NOMO-1 (cell line): ENCODE data around the gene AKAIN1.

Experiments used
- DNase-seq, 2 experiments: peaks; one replicate each; lab custom pipeline; 2025; ENCODE audit not compliant: unreplicated experiment in 2 of 2; lab: John Stamatoyannopoulos, UW

Gene AKAIN1

DNA sequence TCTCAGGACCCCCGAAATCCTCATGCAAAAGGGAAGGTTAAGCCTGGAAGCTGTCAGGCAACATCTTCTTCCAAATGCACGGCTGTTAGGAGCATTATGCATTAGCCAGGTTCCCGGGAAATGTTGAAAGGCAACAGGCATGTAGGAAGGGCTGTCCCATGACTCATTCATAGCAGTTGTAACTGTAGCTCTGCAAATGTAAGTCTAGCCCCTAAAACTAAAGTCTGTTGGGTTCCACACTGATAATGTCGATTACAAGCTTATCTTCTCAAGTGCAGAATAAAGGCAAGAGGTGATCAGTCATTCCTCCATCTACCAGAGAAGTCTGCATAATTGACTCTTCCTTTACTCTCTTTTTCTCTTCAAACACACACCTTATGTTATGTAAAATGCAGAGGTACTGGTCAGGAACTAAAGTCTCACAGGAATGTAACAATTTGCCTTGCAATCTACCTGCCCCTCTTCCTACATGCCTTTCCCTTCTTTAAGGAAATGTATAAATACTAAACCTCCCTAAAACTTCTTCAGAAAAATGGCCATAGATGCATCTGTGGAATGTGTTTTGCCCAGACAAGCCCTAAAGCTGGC lies 99.8 kb downstream of the AKAIN1 start:
- DNase-seq = no peak

- peak; percentile 14 to 17 for DNase-seq
Observed at GRCh38 chr18:5095239-5095638, 101.8 kb downstream of the AKAIN1 start.

DNA sequence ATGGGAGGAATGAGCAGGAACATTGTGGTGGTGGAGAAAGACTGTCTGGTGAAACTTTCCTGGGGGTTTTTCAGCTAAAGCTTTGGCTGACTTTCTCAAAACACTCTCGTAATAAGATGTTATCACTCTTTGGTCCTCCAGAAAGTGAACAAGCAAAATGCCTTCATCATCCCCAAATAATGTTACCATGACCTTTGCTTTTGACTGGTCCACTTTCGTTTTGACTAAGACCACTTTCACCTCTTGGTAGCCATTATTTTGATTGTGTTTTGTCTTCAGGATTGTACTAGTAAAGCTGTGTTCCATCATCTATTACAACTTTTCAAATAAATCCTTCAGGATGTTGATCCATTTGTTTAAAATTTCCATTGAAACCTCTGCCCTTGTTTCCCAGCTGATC lies 103.2 kb downstream of the AKAIN1 start:
- DNase-seq = no peak
